Activated CD8-positive, alpha-beta memory T cell treated with anti-CD3 and anti-CD28 coated beads for 48 hours (primary cell): ENCODE data around the gene B3GNT4.
A peak's percentile ranks its signal among the peaks of the same experiment; 100 is the strongest.
"Not testable (repeated sequence)": the region's sequence is repeated elsewhere in the genome, so short reads cannot be mapped to it uniquely, and the experiment has no call there.

ENCODE experiments used
- DNase-seq, 3 experiments: peaks; one replicate each; pipeline ENCODE4 v3.0.0-alpha.2; 2020; ENCODE audit warnings: low read depth in 2 of 3, low spot score in 2 of 3

Gene B3GNT4

DNA sequence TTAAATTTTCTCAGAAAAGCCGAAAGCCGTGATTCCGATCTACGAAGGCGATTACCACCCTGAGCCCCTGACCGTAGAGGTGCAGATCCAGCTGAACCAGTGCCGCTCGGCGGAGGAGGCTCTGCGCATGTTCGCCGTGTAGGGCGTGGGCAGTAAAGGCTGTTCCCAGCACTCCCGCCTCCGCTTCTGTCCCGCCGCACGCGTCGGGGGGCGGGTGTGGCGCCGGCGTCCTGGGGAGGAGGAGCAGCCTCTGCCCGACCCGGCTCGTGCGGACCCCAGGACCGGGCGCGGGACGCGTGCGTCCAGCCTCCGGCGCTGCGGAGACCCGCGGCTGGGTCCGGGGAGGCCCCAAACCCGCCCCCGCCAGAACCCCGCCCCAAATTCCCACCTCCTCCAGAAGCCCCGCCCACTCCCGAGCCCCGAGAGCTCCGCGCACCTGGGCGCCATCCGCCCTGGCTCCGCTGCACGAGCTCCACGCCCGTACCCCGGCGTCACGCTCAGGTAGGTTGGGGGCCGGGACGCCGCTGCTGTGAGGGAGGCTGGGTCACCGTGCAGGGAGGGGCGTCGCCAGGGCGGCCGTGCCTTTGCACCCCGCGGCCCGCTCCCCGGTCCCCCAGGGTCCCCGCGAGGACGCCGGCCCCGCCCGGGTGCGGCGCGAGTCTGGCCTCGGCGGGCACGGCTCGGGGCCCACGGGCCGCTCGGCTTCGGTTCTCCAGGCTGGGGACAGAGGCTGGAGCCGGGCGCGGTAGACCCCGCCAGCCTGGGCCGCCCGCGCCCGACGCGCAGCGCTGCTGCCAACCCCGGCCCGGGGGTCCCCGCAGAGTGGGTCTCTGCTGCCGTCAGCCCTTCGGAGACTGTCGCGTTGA is at the start of gene B3GNT4:
B3GNT4 (plus strand) TSS at position 409 of the 866 bp plus-strand sequence. CDS start 910 bp downstream, outside the sequence.
- no peak for DNase-seq

DNA sequence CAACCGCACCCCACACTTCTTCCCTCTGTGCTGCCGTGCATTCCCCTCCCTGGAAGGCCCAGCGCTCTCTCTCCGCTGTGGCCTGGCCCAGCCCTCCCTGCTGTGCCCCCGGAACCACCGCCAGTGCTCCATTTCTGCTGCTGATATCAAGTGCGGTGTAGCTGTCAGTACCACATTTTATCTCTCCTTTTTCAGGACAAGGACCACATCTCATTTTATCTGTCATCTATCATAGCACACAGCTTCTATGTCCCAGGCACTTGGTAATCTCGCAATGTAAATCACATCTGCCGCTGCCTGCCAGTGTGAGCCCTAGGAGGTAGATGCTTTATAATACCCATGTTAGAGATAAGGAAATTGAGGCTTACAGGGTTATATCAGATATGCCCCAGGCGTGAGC is 47.8 kb upstream of the B3GNT4 start:
- no peak for DNase-seq

DNA sequence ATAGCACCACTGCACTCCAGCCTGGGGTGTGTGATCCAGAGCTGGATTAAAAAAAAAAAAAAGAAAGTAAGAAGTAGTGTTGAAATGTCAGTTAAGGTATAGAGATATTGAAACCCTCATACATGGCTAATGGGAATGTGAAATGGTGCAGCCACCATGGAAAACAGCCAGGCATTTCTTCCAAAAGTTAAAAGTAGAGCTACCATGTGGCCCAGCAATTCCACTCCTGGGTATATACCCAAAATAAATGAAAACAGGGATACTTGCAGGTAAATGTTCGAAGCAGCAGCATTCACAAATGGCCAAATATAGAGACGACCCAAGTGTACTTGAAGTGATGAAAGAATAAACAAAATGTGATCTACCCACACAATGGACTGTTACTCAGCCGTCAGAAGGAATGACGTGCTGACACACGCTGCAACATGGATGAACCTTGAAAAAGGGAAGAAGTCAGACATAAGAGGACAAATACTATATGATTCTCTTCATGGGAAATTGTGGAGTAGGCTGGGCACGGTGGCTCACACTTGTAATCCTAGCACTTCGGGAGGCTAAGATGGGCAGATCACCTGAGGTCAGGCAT is 44.7 kb upstream of the B3GNT4 start:
- DNase-seq, result no peak

DNA sequence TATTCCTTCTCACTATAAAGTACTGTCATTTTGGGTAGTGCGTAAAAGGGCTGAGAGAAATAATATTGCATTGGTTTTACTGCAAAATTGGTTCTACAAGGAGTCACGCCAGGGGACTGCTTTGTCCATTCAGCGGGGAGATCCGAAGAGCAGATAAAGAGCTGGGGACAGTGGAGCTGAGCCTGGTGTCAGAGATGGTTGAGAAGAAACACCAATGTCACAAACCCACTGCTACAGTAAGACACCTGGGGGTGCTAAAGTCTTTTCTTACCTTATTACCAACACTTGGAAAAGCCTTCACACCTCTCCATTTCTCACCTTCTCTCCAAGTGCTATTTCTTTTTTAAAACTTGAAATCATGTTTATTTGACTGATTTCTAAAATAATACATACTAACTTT is 43.6 kb upstream of the B3GNT4 start:
- DNase-seq, result no peak

DNA sequence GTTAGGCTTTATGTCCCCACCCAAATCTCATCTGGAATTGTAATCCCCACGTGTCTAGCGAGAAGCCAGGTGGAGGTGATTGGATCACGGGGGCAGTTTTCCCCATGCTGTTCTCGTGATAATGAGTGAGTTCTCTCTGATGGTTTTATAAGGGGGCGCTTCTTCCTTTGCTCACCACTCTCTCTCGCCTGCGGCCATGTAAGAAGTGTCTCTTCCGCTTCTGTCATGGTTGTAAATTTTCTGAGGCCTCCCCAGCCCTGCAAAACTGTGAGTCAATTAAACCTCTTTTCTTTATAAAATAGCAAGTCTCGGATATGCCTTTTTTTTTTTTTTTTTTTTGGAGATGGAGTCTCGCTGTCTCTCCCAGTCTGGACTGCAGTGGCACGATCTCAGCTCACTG is 42.7 kb upstream of the B3GNT4 start:
- no peak for DNase-seq

DNA sequence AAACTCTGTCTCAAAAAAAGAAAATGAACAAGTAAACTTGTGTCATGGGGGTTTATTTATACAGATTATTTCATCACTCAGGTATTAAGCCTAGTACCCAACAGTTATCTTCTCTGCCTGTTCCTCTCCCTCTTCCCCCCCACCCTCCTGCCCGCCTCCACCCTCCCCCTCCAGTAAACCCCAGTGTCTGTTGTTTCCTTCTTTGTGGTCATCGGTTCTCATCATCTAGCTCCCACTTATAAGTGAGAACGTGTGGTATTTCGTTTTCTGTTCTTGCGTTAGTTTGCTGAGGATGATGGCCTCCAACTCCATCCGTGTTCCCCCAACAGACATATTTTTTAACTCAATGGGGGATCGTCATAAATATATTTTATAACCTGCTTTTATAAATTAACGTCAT is 41.8 kb upstream of the B3GNT4 start:
- no peak for DNase-seq

DNA sequence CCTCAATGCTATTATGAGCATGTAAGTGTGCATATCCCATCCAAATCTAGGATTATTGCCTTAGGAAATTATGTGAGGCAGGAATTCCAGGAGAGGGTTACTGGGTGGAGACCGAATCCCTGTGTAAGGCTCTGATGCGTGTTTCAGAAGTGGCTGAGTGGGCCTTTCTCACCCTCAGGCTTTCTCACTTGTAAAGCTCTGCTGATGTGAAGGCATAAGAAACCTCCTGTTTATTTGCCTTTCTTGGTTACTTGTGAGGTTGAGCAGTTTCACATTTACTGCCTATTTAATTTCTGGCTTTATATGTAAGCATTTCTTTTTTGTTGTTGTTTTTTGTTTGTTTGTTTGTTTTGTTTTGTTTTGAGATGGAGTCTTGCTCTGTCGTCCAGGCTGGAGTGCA is 40.5 kb upstream of the B3GNT4 start:
- DNase-seq, result no peak

DNA sequence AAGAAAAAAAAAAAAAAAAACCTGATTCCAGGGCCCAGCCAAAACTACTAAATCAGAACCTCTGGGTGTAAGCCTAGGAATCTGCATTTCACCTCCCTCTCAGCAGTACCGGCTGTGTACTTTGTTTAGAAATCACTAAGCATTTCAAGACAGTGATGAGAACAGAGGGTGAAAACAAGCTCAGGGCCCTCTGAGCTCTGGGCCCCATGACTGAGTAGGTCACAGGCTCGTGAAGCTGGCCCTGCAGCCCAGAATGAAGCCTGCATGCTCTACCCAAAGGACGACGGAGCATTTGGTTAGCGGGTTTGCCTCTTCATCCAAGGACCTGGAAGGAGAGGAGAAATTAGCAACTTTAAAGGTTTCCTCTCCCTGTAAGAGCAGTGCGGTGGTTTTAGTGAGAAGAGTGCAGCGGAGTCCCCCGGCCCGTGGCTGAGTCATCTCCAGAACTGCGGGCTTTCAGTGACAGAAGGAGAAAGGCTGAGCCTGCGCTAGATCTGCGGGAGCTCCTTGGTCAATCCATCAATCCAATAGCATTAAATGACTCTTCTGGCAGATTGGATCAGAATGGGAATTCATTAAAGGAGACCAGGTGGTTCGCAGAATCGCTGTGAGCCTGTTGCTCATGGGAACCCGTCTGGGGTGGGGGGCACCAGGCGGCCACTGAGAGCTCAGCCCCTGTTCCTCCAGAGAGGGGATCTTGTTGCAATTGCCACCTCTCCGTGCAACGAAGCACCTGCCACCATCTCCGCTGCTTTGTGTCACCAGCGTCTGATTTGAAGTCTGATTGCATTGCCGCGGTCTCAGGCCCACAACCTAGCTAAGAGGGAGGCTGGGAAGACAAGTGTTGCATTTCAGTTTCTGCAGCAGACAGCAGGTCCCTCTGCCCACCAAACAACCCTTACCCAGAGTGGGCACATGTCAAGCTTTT is 36.8 kb upstream of the B3GNT4 start:
- DNase-seq, result peak in 2 of 3 experiments; percentile 30 to 37

DNA sequence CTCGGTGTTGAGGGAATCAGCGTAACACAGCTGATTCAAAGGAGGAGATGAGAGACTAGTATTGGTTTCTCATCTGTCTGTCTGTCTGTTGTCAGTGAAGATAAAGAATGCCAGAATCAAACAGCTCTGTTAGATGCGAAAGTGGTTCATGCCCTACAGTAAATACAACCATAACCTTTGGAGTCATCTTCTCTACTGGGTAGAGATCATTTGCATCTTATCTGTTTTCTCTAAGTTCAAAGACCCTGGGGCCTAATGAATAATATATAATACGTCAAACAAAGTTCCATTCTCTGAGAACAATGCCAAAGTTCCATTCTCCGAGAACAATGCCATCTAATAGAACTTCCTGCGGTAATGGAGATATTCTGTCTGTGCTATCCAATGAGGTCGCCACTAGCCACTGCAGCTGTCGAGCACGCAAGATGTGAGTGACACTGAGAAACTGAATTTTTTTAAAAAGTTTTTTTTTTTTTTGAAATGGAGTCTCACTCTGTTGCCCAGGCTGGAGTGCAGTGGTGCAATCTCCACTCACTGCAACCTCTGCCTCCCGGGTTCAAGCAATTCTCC is 36.1 kb upstream of the B3GNT4 start:
- no peak for DNase-seq

DNA sequence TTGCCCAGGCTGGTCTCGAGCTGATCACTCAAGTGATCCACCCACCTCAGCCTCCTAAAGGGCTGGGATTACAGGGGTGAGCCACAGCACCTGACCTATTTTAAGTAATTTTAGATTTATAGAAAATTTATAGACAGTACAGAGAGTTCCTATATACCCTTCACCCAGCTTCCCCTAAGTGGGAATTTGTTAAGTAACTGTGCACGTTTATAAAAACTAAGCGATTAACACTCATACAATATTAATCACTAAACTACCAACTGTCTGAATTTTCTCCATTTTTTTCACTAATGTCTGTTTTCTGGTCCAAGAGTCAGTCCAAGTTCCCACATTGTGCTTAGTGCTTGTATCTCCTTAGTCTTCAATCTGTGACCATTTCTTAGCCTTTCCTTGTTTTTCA is 35.0 kb upstream of the B3GNT4 start:
- DNase-seq, result no peak

DNA sequence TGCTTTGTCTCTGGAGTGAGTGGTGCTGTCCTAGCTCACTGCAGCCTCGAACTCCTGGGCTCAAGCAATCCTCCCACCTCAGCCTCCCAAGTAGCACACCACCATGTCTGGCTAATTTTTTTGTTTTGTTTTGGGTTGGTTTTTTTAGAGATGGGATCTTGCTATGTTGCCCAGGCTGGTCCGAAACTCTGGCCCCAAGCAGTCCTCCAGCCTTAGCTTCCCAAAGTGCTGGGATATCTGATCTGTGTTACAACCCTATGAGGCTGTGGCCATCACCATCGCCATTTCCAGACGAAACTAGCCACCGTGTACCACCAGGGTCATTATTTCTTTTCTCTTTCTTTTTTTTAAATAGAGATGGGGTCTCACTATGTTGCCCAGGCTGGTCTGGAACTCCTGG is 32.1 kb upstream of the B3GNT4 start:
- no peak for DNase-seq

DNA sequence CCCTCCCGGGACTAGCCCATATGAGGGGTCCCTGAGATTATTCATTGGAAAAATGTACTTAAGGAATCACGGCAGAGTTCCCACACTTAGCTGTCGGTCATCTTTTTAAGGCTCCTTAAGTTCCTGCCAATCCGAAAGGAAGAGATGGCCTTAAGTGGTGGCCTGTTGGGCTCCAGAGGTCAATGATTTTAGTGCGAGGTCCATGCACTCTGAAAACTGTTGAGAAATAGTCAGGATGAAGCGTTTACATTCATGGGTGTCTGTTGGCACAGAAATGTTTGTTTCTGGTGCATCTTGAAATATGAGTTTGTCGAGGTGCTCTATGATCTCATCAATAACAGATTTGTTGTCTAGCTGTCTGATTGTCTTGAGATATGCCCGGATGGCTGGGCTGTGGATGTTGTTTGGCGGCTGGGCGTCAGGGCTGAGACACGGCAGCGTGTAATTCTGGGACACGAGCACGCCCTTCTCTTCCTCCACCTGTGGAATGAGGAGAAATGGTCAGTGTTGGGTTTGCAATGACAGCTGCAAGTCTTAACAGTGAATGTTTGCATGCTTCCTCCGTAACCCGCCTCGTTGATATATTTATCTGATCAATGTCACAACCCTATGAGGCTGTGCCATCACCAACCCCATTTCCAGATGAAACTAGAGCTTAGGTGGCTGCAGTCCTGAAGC is 31.1 kb upstream of the B3GNT4 start:
- no peak for DNase-seq

DNA sequence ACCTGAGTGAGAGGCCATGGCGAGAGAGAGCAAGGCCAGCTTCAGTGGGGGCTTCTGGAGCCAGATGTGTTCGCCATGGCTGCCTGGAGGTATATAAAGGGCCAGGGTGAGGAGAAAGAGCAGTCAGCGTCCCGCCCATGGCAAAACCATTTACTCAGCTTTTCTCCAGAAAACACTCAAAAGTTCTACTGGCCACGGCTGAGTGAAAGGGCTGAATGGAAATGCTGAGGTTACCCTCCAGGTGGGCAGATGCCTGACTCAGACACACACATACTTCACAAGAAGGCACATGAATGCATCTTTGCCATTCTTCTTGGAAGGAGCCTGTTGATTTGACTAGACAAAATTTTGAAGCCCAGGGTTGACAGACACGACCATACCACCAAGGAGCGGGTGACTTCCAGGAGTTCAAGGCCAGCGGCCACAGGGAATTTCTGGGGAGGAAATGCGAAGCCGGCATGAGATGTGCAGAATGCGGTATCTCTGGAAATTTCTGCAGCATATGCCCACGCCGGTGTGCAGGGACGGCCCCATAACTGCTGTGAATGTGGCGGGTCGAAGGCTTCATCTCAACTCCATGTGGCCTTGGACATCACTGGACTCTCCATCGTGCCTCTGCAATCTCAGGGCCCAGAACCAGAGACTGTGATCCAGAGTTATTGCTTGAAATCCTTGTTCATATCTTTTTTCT is 29.2 kb upstream of the B3GNT4 start, which contains the start of gene IL31:
IL31 (minus strand) TSS at position 67 of the 691 bp plus-strand sequence; CDS start at position 18, 49 bp downstream.
- no peak for DNase-seq

DNA sequence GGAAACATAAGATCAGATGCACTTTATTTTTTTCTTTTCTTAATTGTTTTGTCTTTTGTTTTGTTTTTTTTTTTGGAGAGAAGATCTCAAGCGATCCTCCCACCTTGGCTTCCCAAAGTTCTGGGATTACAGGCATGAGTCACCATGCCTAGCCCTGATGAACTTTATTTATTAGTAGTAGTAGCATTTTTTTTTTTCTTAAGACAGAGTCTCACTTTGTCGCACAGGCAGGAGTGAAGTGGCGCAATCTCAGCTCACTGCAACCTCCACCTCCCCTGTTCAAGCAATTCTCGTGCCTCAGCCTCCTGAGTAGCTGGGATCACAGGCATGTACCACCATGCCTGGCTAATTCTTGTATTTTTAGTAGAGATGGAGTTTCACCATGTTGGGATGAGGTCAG is 27.0 kb upstream of the B3GNT4 start:
- DNase-seq, result not testable (repeated sequence)

DNA sequence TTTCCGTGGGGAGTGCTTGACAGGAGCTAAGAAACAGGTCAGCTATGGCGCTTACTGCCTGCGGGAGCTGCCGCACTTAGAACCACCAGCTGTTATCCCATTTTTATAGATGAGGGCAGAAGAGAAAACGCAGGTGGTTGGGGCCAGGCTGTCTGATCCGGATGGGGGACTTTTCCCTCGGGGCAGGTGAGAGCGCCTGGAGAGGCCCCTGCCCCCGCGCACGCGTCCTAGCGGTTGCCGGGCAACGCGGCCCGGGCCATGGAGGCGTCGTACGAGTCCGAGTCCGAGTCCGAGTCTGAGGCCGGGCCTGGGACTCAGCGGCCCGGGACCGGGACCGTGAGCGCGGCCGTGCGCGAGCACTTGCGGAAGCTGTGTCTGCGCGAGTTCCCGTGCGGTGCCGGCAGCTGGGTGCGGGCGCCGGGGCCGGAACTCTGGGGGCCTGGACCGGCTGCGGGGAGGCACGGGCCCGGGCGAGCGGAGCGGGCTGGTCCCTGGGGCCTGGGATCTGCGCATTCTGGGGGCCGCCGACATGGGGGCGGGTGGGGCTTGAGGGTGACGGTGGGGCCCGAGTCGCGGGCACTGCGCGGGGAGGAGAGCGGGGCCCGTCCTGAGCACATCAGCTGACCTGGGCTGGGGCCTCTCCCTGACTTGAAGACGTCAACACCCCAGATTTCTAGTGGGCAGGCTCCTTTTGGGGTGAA is 20.5 kb upstream of the B3GNT4 start, which contains the start of gene LRRC43:
LRRC43 (plus strand) TSS at position 237 of the 701 bp plus-strand sequence; CDS start at position 259, 22 bp downstream.
- DNase-seq, result no peak

DNA sequence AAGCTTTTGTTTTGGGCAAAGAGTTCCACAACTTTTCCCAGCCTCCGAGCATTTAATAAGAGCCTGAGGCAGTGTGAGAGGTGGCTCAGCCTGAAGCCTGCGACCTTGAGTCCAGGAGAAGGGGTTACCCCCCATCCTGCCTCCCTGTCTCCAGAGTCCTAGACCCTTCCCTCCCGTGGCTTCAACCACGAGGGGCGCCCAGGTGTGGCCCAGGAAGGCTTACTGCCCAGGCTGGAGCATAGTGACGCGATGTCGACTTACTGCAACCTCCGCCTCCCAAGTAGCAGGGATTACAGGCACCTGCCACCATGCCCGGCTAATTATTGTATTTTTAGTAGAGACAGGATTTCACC is 19.9 kb upstream of the B3GNT4 start:
- no peak for DNase-seq

DNA sequence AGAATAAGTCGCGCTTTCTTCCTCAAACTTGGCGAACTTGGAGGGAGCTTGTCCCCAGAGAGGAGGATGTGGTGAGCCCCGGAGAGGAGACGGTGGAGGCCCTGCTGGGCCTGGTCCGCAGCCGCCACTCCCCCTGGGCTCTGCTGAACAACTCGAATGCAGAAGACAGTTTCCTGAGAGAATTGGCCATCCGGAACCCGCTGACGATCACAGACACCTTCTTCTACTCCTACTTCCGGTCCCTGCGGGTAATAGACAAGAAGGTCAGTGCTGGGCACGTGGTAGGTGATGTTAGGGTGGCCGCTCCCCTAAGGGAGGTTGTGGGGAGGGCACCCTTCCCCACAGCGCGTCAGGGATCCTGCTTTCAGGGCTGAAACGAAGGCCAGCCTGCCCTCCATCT is 19.0 kb upstream of the B3GNT4 start:
- no peak for DNase-seq

DNA sequence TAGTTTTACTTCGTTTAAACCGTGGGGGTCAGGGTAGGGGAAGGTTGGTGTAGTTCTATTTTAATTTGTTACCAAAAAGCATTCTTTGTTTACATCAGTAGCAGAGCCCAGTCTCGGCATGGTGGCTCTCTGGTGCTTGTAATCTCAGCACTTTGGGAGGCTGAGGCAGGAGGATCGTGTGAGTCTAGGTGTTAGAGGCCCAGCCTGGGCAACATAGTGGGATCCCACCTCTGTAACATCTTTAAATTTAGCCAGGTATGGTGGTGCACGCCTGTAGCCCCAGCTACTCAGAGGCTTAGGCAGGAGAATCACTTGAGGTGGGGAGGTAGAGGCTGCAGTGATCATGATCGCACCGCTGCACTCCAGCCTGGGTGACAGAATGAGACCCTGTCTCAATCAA is 18.4 kb upstream of the B3GNT4 start:
- no peak for DNase-seq

DNA sequence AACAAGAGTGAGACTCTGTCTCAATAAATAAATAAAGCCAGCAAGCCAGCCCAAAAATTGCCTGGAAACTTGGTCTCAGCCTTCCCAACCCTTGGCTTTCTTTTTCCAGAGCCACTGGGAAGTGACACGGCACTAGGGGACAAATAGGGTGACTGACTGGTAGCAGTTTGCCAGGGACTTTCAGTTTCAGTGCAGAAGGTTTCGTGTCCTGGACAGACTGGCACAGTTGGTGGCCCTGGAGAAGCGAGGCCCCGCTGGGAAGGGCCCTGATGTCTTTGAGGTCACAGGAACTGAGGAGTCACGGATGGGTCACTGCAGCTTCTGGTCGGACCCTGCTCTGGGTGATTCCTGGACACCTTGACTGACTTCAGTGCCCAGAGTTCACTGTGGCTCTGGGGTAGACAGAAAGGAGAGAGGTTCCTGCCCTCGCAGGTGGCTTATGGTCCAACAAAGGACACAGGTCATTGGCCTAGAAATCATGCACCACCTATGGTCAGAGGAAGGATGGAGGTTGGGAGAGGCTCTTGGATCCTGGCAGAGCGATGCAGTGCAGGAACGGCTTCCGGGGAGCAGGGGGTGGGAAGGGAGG is 17.9 kb upstream of the B3GNT4 start:
- DNase-seq, result no peak
